CD4-positive, alpha-beta memory T cell (primary cell): ENCODE measurements around the gene SMLR1. TPM values are rescaled to one million over a fixed set of nuclear protein-coding genes. Genes with fewer than 3 reads are reported as not detected.

Experiments
- CTCF ChIA-PET: fragments of 350-600 bp; sonication (Branson Sonifier 250); formaldehyde crosslinking; loops from one replicate; lab custom pipeline; 2021; ENCODE audit warnings: inconsistent platforms; ENCODE audit not compliant: partially characterized antibody; lab: Charles Lee
- POLR2A ChIA-PET: fragments of 350-600 bp; sonication (Branson Sonifier 250); formaldehyde crosslinking; loops from one replicate; lab custom pipeline; 2021; ENCODE audit not compliant: partially characterized antibody; lab: Charles Lee
- DNase-seq, 5 donors: peaks; one replicate each; pipeline versions ENCODE4 v3.0.0 to v3.0.0-alpha.2; 2020 to 2022; ENCODE audit warnings: mixed read lengths in 1 of 5
- H3K27ac ChIP-seq: one replicate; pipeline ENCODE4 v1.7.0; 2013; ENCODE audit warnings: low read depth, low read length
- H3K27me3 ChIP-seq: 2 replicates; pipeline ENCODE4 v1.7.0; 2013; ENCODE audit warnings: mild to moderate bottlenecking, low read length, moderate library complexity; ENCODE audit not compliant: insufficient read depth
- H3K36me3 ChIP-seq: 2 replicates; pipeline ENCODE4 v1.7.0; 2013; ENCODE audit warnings: mild to moderate bottlenecking, low read length, moderate library complexity; ENCODE audit not compliant: insufficient read depth
- H3K4me1 ChIP-seq: 2 replicates; pipeline ENCODE4 v1.7.0; 2013; ENCODE audit warnings: mild to moderate bottlenecking, low read length, moderate library complexity; ENCODE audit not compliant: insufficient read depth
- H3K4me3 ChIP-seq, 2 donors: one replicate each; pipeline ENCODE4 v1.7.0; 2013; ENCODE audit warnings: low read length in 2 of 2, mild to moderate bottlenecking in 1 of 2
- H3K9me3 ChIP-seq, 2 donors: one replicate each; pipeline ENCODE4 v1.7.0; 2013; ENCODE audit warnings: low read length in 2 of 2, control low read depth in 1 of 2; ENCODE audit not compliant: control insufficient read depth in 1 of 2
- H3K27ac Mint-ChIP-seq, 7 donors: one replicate each; pipeline ENCODE4 v1.8.0; 2020 to 2021; ENCODE audit warnings: mixed read lengths in 7 of 7, mild to moderate bottlenecking in 6 of 7, inconsistent platforms in 3 of 7, moderate library complexity in 3 of 7
- H3K27me3 Mint-ChIP-seq, 2 donors: one replicate each; pipeline ENCODE4 v1.8.0; 2020 to 2021; ENCODE audit warnings: mixed read lengths in 2 of 2
- H3K36me3 Mint-ChIP-seq, 2 donors: one replicate each; pipeline ENCODE4 v1.8.0; 2020 to 2021; ENCODE audit warnings: mixed read lengths in 2 of 2, inconsistent platforms in 1 of 2, mild to moderate bottlenecking in 1 of 2
- H3K4me1 Mint-ChIP-seq, 4 donors: one replicate each; pipeline ENCODE4 v1.8.0; 2020 to 2021; ENCODE audit warnings: mixed read lengths in 4 of 4, mild to moderate bottlenecking in 1 of 4
- H3K4me3 Mint-ChIP-seq, 8 donors: one replicate each; pipeline ENCODE4 v1.8.0; 2020 to 2021; ENCODE audit warnings: mixed read lengths in 8 of 8, mild to moderate bottlenecking in 7 of 8, moderate library complexity in 6 of 8, inconsistent platforms in 3 of 8
- H3K9me3 Mint-ChIP-seq, 8 donors: one replicate each; pipeline ENCODE4 v1.8.0; 2020 to 2021; ENCODE audit warnings: mixed read lengths in 8 of 8, mild to moderate bottlenecking in 5 of 8, inconsistent platforms in 3 of 8, moderate library complexity in 1 of 8
- intact Hi-C: fragments of 100-400 bp; cut with micrococcal nuclease; formaldehyde crosslinking; loops from one replicate; pipeline ENCODE4 v1.15.1; 2023
- polyA plus RNA-seq, 2 donors: library from polyadenylated mRNA; unstranded; fragments of 300-500 nt; fragmentation: Illumina TruSeq; gene quantifications; one replicate each; pipeline ENCODE4 v1.2.3, GENCODE V29; 2021
- total RNA-seq, 2 experiments: library from RNA; stranded (reverse); gene quantifications; one replicate each; pipeline ENCODE4 v1.2.3, GENCODE V29; 2021

SMLR1 gene
- total and polyA plus RNA-seq, 4 experiments from 2014 or later = not detected

- H3K4me3 ChIP-seq = no peak overlapping the region
- Mint-ChIP-seq H3K9me3 (no peaks in the 10 kb centered on the region), H3K4me1 (peaks cover 2 to 7% (median 5%) of the 10 kb centered on the region in 4 donors), H3K27me3 (no peaks in the 10 kb centered on the region), H3K36me3 (no peaks in the 10 kb centered on the region), H3K4me3 (no peak overlapping the region), H3K27ac (no peak overlapping the region)
- intact Hi-C loops = loop anchor here (1.0 to 5.0 kb wide), 6 partner anchors 145 to 1344 kb away; no protein-coding TSS in a partner anchor
- no peaks in the 10 kb centered on the region for H3K36me3 ChIP-seq
- H3K9me3 ChIP-seq = no peaks in the 10 kb centered on the region
- DNase-seq = peak in 4 of 5 donors; percentile 50 to 62 (median 60)
- ChIA-PET CTCF (interaction anchor here (0.6 to 5.2 kb wide), 17 partner anchors 10 to 1344 kb away, joined by 3 to 48 read pairs (median 4); no protein-coding TSS in a partner anchor), POLR2A (no interaction called here)
- peaks cover under 1% of the 10 kb centered on the region for H3K4me1 ChIP-seq
- H3K27ac ChIP-seq = no peak overlapping the region
- no peaks in the 10 kb centered on the region for H3K27me3 ChIP-seq
Observed at GRCh38 chr6:130843575-130844320, 16.5 kb downstream of the SMLR1 start.

- DNase-seq = no peak
- no peak overlapping the region for H3K27ac ChIP-seq
- H3K36me3 ChIP-seq = no peaks in the 10 kb centered on the region
- H3K4me1 ChIP-seq = peaks cover 6% of the 10 kb centered on the region
- ChIA-PET POLR2A (no interaction called here), CTCF (interaction anchor here (1.0 to 5.2 kb wide), 6 partner anchors 13 to 565 kb away, joined by 3 to 48 read pairs (median 4); no protein-coding TSS in a partner anchor)
- Mint-ChIP-seq H3K27ac (peak overlapping the region in 1 of 7 donors; percentile 11), H3K27me3 (no peaks in the 10 kb centered on the region), H3K9me3 (no peaks in the 10 kb centered on the region), H3K4me1 (peaks cover 6 to 9% (median 8%) of the 10 kb centered on the region in 4 donors), H3K4me3 (no peak overlapping the region), H3K36me3 (no peaks in the 10 kb centered on the region)
- H3K27me3 ChIP-seq = no peaks in the 10 kb centered on the region
- H3K4me3 ChIP-seq = no peak overlapping the region
- intact Hi-C loops = no loop called here
- H3K9me3 ChIP-seq = no peaks in the 10 kb centered on the region
Observed at GRCh38 chr6:130846501-130846900, 19.3 kb downstream of the SMLR1 start.

GRCh38 chr6:130847001-130847910 lies 20.1 kb downstream of the SMLR1 start:
- Mint-ChIP-seq H3K4me3 (no peak overlapping the region), H3K9me3 (no peaks in the 10 kb centered on the region), H3K36me3 (no peaks in the 10 kb centered on the region), H3K27ac (no peak overlapping the region), H3K27me3 (no peaks in the 10 kb centered on the region), H3K4me1 (peaks cover 6 to 9% (median 8%) of the 10 kb centered on the region in 4 donors)
- intact Hi-C loops = no loop called here
- H3K36me3 ChIP-seq = no peaks in the 10 kb centered on the region
- no peak overlapping the region for H3K27ac ChIP-seq
- no peak overlapping the region for H3K4me3 ChIP-seq
- ChIA-PET CTCF (interaction anchor here (0.7 to 5.2 kb wide), 10 partner anchors 12 to 566 kb away, joined by 3 to 48 read pairs (median 4); partner anchors contain the start of gene TMEM200A), POLR2A (interaction anchor here (0.7 kb wide), 1 partner anchor 1665 kb away, joined by 3 read pairs; no protein-coding TSS in a partner anchor)
- peaks cover 6% of the 10 kb centered on the region for H3K4me1 ChIP-seq
- no peak for DNase-seq
- H3K27me3 ChIP-seq = no peaks in the 10 kb centered on the region
- H3K9me3 ChIP-seq = no peaks in the 10 kb centered on the region

- Mint-ChIP-seq H3K36me3 (no peaks in the 10 kb centered on the region), H3K4me1 (peaks cover 3 to 8% (median 4%) of the 10 kb centered on the region in 4 donors), H3K27ac (no peak overlapping the region), H3K9me3 (no peaks in the 10 kb centered on the region), H3K4me3 (no peak overlapping the region), H3K27me3 (no peaks in the 10 kb centered on the region)
- Histone ChIP-seq H3K27me3 (no peaks in the 10 kb centered on the region), H3K27ac (no peak overlapping the region), H3K36me3 (no peaks in the 10 kb centered on the region), H3K4me1 (peaks cover 6% of the 10 kb centered on the region), H3K4me3 (no peak overlapping the region), H3K9me3 (no peaks in the 10 kb centered on the region)
- intact Hi-C loops = no loop called here
- DNase-seq = peak in 3 of 5 donors; percentile 14 to 16 (median 15)
- ChIA-PET POLR2A (no interaction called here), CTCF (interaction anchor here (1.3 kb wide), 1 partner anchor 13 kb away, joined by 4 read pairs; no protein-coding TSS in a partner anchor)
Observed at GRCh38 chr6:130848945-130849344, 21.7 kb downstream of the SMLR1 start.

GRCh38 chr6:130849594-130849993 lies 22.4 kb downstream of the SMLR1 start:
- no peak for DNase-seq
- no peaks in the 10 kb centered on the region for H3K36me3 ChIP-seq
- H3K4me3 ChIP-seq = no peak overlapping the region
- no peaks in the 10 kb centered on the region for H3K27me3 ChIP-seq
- H3K27ac ChIP-seq = no peak overlapping the region
- CTCF ChIA-PET = interaction anchor here (0.7 to 1.3 kb wide), 2 partner anchors 13 to 527 kb away, joined by 3 to 4 read pairs; no protein-coding TSS in a partner anchor
- Mint-ChIP-seq H3K36me3 (no peaks in the 10 kb centered on the region), H3K27ac (no peak overlapping the region), H3K9me3 (no peaks in the 10 kb centered on the region), H3K4me3 (no peak overlapping the region), H3K27me3 (no peaks in the 10 kb centered on the region), H3K4me1 (peaks cover 3 to 8% (median 4%) of the 10 kb centered on the region in 4 donors)
- no peaks in the 10 kb centered on the region for H3K9me3 ChIP-seq
- H3K4me1 ChIP-seq = peaks cover 6% of the 10 kb centered on the region
- intact Hi-C loops = no loop called here
- POLR2A ChIA-PET = no interaction called here

- Mint-ChIP-seq H3K4me3 (no peak overlapping the region), H3K36me3 (no peaks in the 10 kb centered on the region), H3K27ac (peak overlapping the region in 1 of 7 donors; percentile 37), H3K4me1 (peaks cover 3 to 8% (median 4%) of the 10 kb centered on the region in 4 donors), H3K27me3 (no peaks in the 10 kb centered on the region), H3K9me3 (peaks cover 0 to 2% (median 0%) of the 10 kb centered on the region in 8 donors)
- ChIA-PET POLR2A (no interaction called here), CTCF (interaction anchor here (1.0 to 1.4 kb wide), 3 partner anchors 153 to 777 kb away, joined by 3 to 4 read pairs (median 3); partner anchors contain the start of gene MED23)
- H3K27me3 ChIP-seq = no peaks in the 10 kb centered on the region
- no peaks in the 10 kb centered on the region for H3K36me3 ChIP-seq
- H3K9me3 ChIP-seq = no peaks in the 10 kb centered on the region
- H3K4me1 ChIP-seq = peaks cover 6% of the 10 kb centered on the region
- intact Hi-C loops = no loop called here
- DNase-seq = no peak
- H3K27ac ChIP-seq = no peak overlapping the region
- no peak overlapping the region for H3K4me3 ChIP-seq
Observed at GRCh38 chr6:130851026-130851425, 23.8 kb downstream of the SMLR1 start.
